ENCODE data around the gene HDGFL1. TPM values are rescaled to one million over a fixed set of nuclear protein-coding genes. Genes with fewer than 3 reads are reported as not detected.

Gene HDGFL1
- total and polyA plus RNA-seq, 2 donors (not counting 3 experiments of a cell fraction or from before 2014, with no cell fraction given), result not detected

GRCh38 chr6:22598339-22598738 is 29.0 kb downstream of the HDGFL1 start:
- POLR2A ChIA-PET, result no interaction called here

More at GRCh38 chr6:22598339-22598738, 29.0 kb downstream of the HDGFL1 start:
- BruUV-seq (replicated peaks), result no TSS peak
- H3K9me1 ChIP-seq (replicated peaks; ENCODE audit: control insufficient read depth, extremely low read depth, insufficient read depth, low read length), result no peaks in the 10 kb centered on the region
- no peaks in the 10 kb centered on the region for H3K27me3 ChIP-seq (ENCODE audit: control insufficient read depth in 2 of 2, insufficient read depth in 2 of 2, low read length in 2 of 2)
- H3K4me2 ChIP-seq (ENCODE audit: insufficient read depth, low read length), result no peak overlapping the region
- no peak overlapping the region for H3K9ac ChIP-seq (replicated peaks; ENCODE audit: extremely low read depth, insufficient read depth, low read length)
- no peaks in the 10 kb centered on the region for H3K4me1 ChIP-seq (ENCODE audit: control insufficient read depth, extremely low read depth, insufficient read depth, low read length)
- dilution Hi-C loops (cut with MboI; ENCODE audit: extremely low pct_ligation_motif_present, low sequenced_read_pairs) (no loop called here), intact Hi-C loops (cut with micrococcal nuclease) (no loop called here)
- H3K4me3 ChIP-seq (replicated peaks in 1 of 3; ENCODE audit: insufficient read depth in 1 of 3, low read depth in 1 of 3, low read length in 3 of 3), result no peak overlapping the region
- no peaks in the 10 kb centered on the region for H4K20me1 ChIP-seq (replicated peaks; ENCODE audit: control insufficient read depth, extremely low read depth, insufficient read depth, low read length)
- DNase-seq (ENCODE audit: low read depth, low spot score) (no peak), FAIRE-seq (no peak)
- TF ChIP-seq JUN (IDR thresholded peaks at IDR 0.05; ENCODE audit: borderline replicate concordance, insufficient read depth, insufficient read length, low read depth) (no peak), GATA2 (IDR thresholded peaks at IDR 0.05; ENCODE audit: insufficient read depth, insufficient read length, low read depth, low read length) (no peak), EZH2 (IDR thresholded peaks at IDR 0.05; ENCODE audit: borderline replicate concordance, low read depth, low read length, severe bottlenecking) (no peak), POLR2AphosphoS5 (IDR thresholded peaks at IDR 0.05; ENCODE audit: insufficient read depth, low read depth, low read length) (no peak), MYC (IDR thresholded peaks at IDR 0.05; ENCODE audit: low read depth, low read length) (no peak), CTCF (IDR thresholded peaks at IDR 0.05; ENCODE audit: extremely low read depth in 1 of 2, insufficient read depth in 1 of 2, low read depth in 1 of 2, low read length in 2 of 2) (no peak), POLR2A (IDR thresholded peaks at IDR 0.05; ENCODE audit: low read depth, low read length) (no peak), MAX (IDR thresholded peaks at IDR 0.05; ENCODE audit: insufficient read depth, insufficient read length) (no peak), FOS (IDR thresholded peaks at IDR 0.05; ENCODE audit: borderline replicate concordance, insufficient read depth, low read length) (no peak)
- no peaks in the 10 kb centered on the region for H3K9me3 ChIP-seq (replicated peaks; ENCODE audit: control insufficient read depth, insufficient read depth, low read length)
- CTCF ChIA-PET, result interaction anchor here (1.2 to 1.3 kb wide), 2 partner anchors 15 to 18 kb away, joined by 3 to 4 read pairs; no protein-coding TSS in a partner anchor
- H2AFZ ChIP-seq (ENCODE audit: low read depth, low read length), result no peak overlapping the region
- H3K36me3 ChIP-seq (ENCODE audit: control insufficient read depth in 2 of 2, extremely low read depth in 1 of 2, insufficient read depth in 2 of 2, low read length in 2 of 2), result no peaks in the 10 kb centered on the region
- H3K27ac ChIP-seq (ENCODE audit: insufficient read depth, low read depth, low read length), result no peak overlapping the region
- H3K79me2 ChIP-seq (ENCODE audit: control insufficient read depth, insufficient read depth, low read length), result no peaks in the 10 kb centered on the region
